ENCODE results near the gene PRR5L.

Gene PRR5L

GRCh38 chr11:36326524-36327419 is 30.7 kb downstream of the PRR5L start:
- Mint-ChIP-seq H3K36me3 (ENCODE audit: low read depth) (no peaks in the 10 kb centered on the region), H3K27me3 (ENCODE audit: low read depth) (peaks cover 17% of the 10 kb centered on the region), H3K4me3 (no peak overlapping the region), H3K4me1 (ENCODE audit: low read depth) (no peaks in the 10 kb centered on the region), H3K9me3 (no peaks in the 10 kb centered on the region), H3K27ac (no peak overlapping the region)

- peaks cover 23% of the 10 kb centered on the region for H3K27me3 Mint-ChIP-seq (ENCODE audit: low read depth)
- no peaks in the 10 kb centered on the region for H3K9me3 Mint-ChIP-seq
- no peak overlapping the region for H3K4me3 Mint-ChIP-seq
- H3K27ac Mint-ChIP-seq: no peak overlapping the region
- no peaks in the 10 kb centered on the region for H3K36me3 Mint-ChIP-seq (ENCODE audit: low read depth)
- H3K4me1 Mint-ChIP-seq (ENCODE audit: low read depth): no peaks in the 10 kb centered on the region
Measured at GRCh38 chr11:36328966-36329673, 33.0 kb downstream of the PRR5L start.

- no peak overlapping the region for H3K4me3 Mint-ChIP-seq
- no peaks in the 10 kb centered on the region for H3K9me3 Mint-ChIP-seq
- no peaks in the 10 kb centered on the region for H3K36me3 Mint-ChIP-seq (ENCODE audit: low read depth)
- peaks cover 23% of the 10 kb centered on the region for H3K27me3 Mint-ChIP-seq (ENCODE audit: low read depth)
- no peaks in the 10 kb centered on the region for H3K4me1 Mint-ChIP-seq (ENCODE audit: low read depth)
- H3K27ac Mint-ChIP-seq: no peak overlapping the region
Measured at GRCh38 chr11:36330411-36330810, 34.3 kb downstream of the PRR5L start.

DNA sequence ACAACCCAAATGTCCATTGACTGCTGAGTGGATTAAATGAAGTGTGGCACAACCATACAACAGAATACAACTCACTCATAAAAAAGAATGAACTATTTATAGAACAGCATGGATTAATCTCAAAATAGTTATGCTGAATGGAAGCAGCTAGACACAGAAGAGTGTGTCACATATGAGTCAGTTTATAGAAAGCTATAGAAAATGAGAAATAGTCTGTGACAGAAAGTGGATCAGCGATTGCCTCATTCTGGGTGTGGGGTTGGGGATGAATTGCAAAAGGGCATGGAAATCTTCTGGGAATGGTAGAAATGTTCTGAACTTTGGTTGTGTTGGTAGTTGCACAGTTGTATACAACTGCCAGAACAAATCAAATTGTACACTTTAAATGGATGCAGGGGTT is 37.4 kb downstream of the PRR5L start:
- H3K4me1 Mint-ChIP-seq (ENCODE audit: low read depth): no peaks in the 10 kb centered on the region
- no peaks in the 10 kb centered on the region for H3K9me3 Mint-ChIP-seq
- no peaks in the 10 kb centered on the region for H3K36me3 Mint-ChIP-seq (ENCODE audit: low read depth)
- H3K4me3 Mint-ChIP-seq: no peak overlapping the region
- H3K27me3 Mint-ChIP-seq (ENCODE audit: low read depth): peaks cover 18% of the 10 kb centered on the region
- no peak overlapping the region for H3K27ac Mint-ChIP-seq

- Mint-ChIP-seq H3K9me3 (no peaks in the 10 kb centered on the region), H3K4me1 (ENCODE audit: low read depth) (no peaks in the 10 kb centered on the region), H3K27ac (no peak overlapping the region), H3K36me3 (ENCODE audit: low read depth) (no peaks in the 10 kb centered on the region), H3K27me3 (ENCODE audit: low read depth) (peaks cover 17% of the 10 kb centered on the region), H3K4me3 (no peak overlapping the region)
Measured at GRCh38 chr11:36333897-36334296, 37.8 kb downstream of the PRR5L start.

GRCh38 chr11:36339888-36340287 is 43.8 kb downstream of the PRR5L start:
- Mint-ChIP-seq H3K27me3 (ENCODE audit: low read depth) (peaks cover 47% of the 10 kb centered on the region), H3K4me3 (no peak overlapping the region), H3K36me3 (ENCODE audit: low read depth) (no peaks in the 10 kb centered on the region), H3K9me3 (no peaks in the 10 kb centered on the region), H3K27ac (no peak overlapping the region), H3K4me1 (ENCODE audit: low read depth) (peaks cover 9% of the 10 kb centered on the region)

- H3K4me3 Mint-ChIP-seq: no peak overlapping the region
- H3K9me3 Mint-ChIP-seq: no peaks in the 10 kb centered on the region
- H3K36me3 Mint-ChIP-seq (ENCODE audit: low read depth): no peaks in the 10 kb centered on the region
- H3K27me3 Mint-ChIP-seq (ENCODE audit: low read depth): peaks cover 55% of the 10 kb centered on the region
- no peak overlapping the region for H3K27ac Mint-ChIP-seq
- peaks cover 9% of the 10 kb centered on the region for H3K4me1 Mint-ChIP-seq (ENCODE audit: low read depth)
Measured at GRCh38 chr11:36340897-36341296, 44.8 kb downstream of the PRR5L start.

- Mint-ChIP-seq H3K9me3 (no peaks in the 10 kb centered on the region), H3K27ac (no peak overlapping the region), H3K4me3 (no peak overlapping the region), H3K36me3 (ENCODE audit: low read depth) (no peaks in the 10 kb centered on the region), H3K4me1 (ENCODE audit: low read depth) (peaks cover 9% of the 10 kb centered on the region), H3K27me3 (ENCODE audit: low read depth) (peaks cover 55% of the 10 kb centered on the region)
Measured at GRCh38 chr11:36341915-36342314, 45.8 kb downstream of the PRR5L start.

GRCh38 chr11:36342327-36342726 is 46.2 kb downstream of the PRR5L start:
- H3K4me1 Mint-ChIP-seq (ENCODE audit: low read depth): peaks cover 9% of the 10 kb centered on the region
- H3K27ac Mint-ChIP-seq: no peak overlapping the region
- no peaks in the 10 kb centered on the region for H3K9me3 Mint-ChIP-seq
- no peaks in the 10 kb centered on the region for H3K36me3 Mint-ChIP-seq (ENCODE audit: low read depth)
- H3K27me3 Mint-ChIP-seq (ENCODE audit: low read depth): peaks cover 58% of the 10 kb centered on the region
- H3K4me3 Mint-ChIP-seq: no peak overlapping the region

GRCh38 chr11:36343436-36343835 is 47.3 kb downstream of the PRR5L start:
- Mint-ChIP-seq H3K27me3 (ENCODE audit: low read depth) (peaks cover 56% of the 10 kb centered on the region), H3K36me3 (ENCODE audit: low read depth) (no peaks in the 10 kb centered on the region), H3K4me3 (no peak overlapping the region), H3K9me3 (no peaks in the 10 kb centered on the region), H3K4me1 (ENCODE audit: low read depth) (peaks cover 9% of the 10 kb centered on the region), H3K27ac (no peak overlapping the region)

DNA sequence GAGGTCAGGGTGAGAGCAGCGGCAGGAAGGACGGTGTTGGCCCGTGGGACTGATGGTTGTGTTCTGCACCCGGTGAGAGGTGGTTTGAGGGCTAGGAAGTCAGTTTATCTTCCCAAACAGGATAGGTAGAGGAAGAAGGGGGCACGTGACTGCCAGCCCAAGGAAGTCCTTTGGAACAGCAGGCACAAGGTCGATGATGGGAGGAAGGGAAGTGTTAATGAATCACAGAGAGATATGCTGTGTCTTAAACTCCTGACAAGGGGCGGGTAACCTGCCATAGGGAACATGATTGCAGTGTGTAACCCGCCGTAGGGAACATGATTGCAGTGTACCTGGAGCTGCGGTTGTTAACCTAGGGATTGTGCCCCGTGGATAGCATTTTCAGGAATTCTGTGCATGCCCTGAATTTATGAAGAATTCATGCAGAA is 49.0 kb downstream of the PRR5L start:
- no peak overlapping the region for H3K27ac Mint-ChIP-seq
- no peaks in the 10 kb centered on the region for H3K9me3 Mint-ChIP-seq
- no peaks in the 10 kb centered on the region for H3K36me3 Mint-ChIP-seq (ENCODE audit: low read depth)
- peaks cover 52% of the 10 kb centered on the region for H3K27me3 Mint-ChIP-seq (ENCODE audit: low read depth)
- peaks cover 10% of the 10 kb centered on the region for H3K4me1 Mint-ChIP-seq (ENCODE audit: low read depth)
- H3K4me3 Mint-ChIP-seq: no peak overlapping the region

- Mint-ChIP-seq H3K4me1 (ENCODE audit: low read depth) (peaks cover 12% of the 10 kb centered on the region), H3K9me3 (no peaks in the 10 kb centered on the region), H3K36me3 (ENCODE audit: low read depth) (no peaks in the 10 kb centered on the region), H3K27ac (no peak overlapping the region), H3K4me3 (no peak overlapping the region), H3K27me3 (ENCODE audit: low read depth) (peaks cover 47% of the 10 kb centered on the region)
Measured at GRCh38 chr11:36345535-36346141, 49.5 kb downstream of the PRR5L start.

DNA sequence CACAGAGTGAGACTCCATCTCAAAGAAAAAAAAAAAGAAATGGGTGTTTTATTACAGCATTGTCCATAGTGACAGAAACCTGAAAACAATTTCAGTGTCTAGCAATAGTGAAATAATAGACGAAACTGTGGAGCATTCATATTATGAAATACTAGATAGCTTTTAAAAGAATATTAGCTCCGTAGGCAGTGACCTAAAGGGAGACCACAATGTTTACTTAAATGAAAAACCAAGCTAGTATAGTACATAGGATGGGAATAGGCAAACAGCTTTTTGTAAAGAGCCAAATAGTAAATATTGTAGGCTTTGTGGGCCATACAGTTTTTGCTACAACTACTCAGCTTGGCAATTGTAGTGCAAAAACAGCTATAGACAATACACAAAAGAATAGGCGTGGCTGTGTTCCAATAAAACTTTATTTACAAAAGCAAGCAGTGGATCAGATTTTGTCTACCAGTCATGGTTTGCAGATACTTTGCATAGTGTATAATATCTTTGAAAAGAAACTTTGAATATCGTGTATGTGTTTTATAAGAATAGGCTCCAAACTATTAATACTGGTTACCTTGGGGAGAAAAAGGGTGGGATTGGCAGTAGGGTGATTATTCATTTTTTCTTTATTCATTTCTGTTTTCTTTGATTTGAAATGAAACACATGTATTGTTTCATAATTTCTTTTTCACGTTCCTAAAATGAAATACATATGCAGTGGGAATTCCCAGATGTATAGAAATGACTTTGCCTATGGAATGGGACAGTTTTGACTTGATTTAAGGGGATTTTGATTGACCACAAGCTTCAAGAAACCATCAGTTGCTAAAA is 50.7 kb downstream of the PRR5L start:
- H3K27ac Mint-ChIP-seq: no peak overlapping the region
- peaks cover 12% of the 10 kb centered on the region for H3K4me1 Mint-ChIP-seq (ENCODE audit: low read depth)
- no peak overlapping the region for H3K4me3 Mint-ChIP-seq
- no peaks in the 10 kb centered on the region for H3K36me3 Mint-ChIP-seq (ENCODE audit: low read depth)
- peaks cover 40% of the 10 kb centered on the region for H3K27me3 Mint-ChIP-seq (ENCODE audit: low read depth)
- no peaks in the 10 kb centered on the region for H3K9me3 Mint-ChIP-seq

DNA sequence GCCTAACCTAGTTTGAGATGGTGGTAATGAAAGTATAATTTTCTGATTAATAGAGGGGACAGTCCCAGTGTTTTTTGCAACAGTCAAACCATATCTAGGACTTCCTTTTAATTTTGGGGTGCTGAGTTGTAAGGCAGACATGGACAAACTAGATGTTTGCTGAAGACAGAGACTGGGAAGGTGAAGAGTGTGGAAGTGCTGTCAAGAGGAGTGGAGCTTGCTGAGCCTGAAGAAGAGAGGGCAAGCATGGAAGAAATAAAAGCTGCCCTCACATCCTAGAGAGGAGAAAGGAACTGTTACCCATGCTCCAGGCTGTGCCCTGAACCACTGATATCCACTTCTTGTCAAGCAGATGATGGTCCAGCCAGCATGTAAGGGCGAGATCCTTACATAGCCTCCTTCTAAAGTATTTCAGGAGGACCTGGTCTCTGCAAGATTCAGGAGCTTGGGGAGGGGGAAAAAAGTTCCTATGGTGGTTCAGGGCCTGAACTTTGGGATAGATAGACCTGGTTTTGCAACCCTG is 51.4 kb downstream of the PRR5L start:
- no peak overlapping the region for H3K4me3 Mint-ChIP-seq
- no peaks in the 10 kb centered on the region for H3K36me3 Mint-ChIP-seq (ENCODE audit: low read depth)
- no peaks in the 10 kb centered on the region for H3K9me3 Mint-ChIP-seq
- H3K27me3 Mint-ChIP-seq (ENCODE audit: low read depth): peaks cover 40% of the 10 kb centered on the region
- H3K4me1 Mint-ChIP-seq (ENCODE audit: low read depth): peaks cover 18% of the 10 kb centered on the region
- no peak overlapping the region for H3K27ac Mint-ChIP-seq

Measured in T-helper 1 cell treated with Interleukin-12 subunit alpha and Interleukin-12 subunit beta and Interleukin-4 antibody, amounts not matched to agents 30 μg/mL and 1 μg/mL, for 36 hours (primary cell).